HG03354 (cell line): ENCODE measurements around the gene DMP1.

ENCODE experiments used
- ATAC-seq: cut with Tn5 transposase; IDR thresholded peaks from one replicate; pipeline ENCODE4 v1.9.1; 2021; ENCODE audit warnings: mild to moderate bottlenecking; ENCODE audit not compliant: unreplicated experiment, poor library complexity, severe bottlenecking

Gene DMP1, protein sequence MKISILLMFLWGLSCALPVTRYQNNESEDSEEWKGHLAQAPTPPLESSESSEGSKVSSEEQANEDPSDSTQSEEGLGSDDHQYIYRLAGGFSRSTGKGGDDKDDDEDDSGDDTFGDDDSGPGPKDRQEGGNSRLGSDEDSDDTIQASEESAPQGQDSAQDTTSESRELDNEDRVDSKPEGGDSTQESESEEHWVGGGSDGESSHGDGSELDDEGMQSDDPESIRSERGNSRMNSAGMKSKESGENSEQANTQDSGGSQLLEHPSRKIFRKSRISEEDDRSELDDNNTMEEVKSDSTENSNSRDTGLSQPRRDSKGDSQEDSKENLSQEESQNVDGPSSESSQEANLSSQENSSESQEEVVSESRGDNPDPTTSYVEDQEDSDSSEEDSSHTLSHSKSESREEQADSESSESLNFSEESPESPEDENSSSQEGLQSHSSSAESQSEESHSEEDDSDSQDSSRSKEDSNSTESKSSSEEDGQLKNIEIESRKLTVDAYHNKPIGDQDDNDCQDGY

DNA sequence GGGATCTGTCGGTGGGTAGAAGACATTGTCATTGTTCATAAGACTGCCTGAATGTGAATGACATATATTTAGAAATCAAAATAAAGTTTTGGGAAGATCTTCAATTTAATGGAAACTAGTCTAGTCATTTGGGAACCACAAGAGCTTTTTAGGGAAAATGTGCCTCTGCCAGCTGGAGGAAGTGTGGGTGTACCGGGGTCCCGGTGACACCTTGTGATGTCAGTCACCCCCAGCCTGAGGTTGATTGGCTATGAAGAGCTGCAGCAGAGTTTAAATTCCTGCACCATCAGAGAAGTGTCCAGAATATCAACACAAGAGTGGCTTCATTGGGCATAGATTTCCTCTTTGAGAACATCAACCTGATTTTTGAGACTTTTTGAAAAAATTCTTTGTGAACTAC, at the start of gene DMP1:
Gene DMP1 (plus strand): TSS at position 301 of the 400 bp plus-strand sequence. CDS start 6,213 bp downstream, outside the sequence.
- ATAC-seq: no peak

DNA sequence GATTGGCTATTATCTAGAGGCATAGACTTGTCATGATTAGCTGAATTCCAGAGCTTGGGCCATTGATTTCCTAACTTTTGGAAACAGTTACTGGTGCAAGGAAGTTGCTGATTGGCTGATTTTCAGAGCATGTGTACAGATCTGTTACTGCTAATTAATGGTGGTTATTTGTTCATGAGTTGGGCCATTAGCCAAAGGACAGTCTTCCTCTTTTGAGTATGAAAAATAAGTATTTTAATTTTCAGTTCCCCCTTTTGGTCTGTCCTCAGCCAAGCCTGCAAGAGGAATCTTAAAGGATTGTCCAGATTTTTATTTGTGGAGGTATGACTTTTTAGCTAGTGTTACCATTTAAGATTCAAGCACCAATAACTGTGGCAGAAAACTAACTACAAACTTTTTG, 48.7 kb upstream of the DMP1 start:
- ATAC-seq: no peak

DNA sequence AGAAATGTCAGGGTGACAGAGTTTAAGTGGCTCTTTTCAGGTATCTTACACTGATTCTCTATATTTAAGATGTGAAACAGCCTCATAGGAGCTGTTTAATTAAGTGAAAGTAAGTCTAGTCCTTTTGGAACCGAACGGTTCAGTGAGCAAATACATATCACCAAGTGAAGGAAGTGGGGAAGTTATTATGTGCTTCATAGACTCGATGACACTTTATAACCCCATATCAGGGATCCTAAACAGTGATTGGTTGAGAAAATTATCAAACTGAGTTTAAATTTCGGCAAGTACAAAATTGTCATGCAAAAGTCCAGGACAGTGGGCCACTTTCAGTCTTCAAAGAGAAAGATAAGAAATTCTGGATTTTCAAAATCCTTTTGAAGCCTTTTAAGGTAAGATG, 41.9 kb upstream of the DMP1 start, which contains the start of gene DSPP:
Gene DSPP (plus strand): TSS at position 301 of the 400 bp plus-strand sequence. CDS start 2,380 bp downstream, outside the sequence.
- no peak for ATAC-seq

DNA sequence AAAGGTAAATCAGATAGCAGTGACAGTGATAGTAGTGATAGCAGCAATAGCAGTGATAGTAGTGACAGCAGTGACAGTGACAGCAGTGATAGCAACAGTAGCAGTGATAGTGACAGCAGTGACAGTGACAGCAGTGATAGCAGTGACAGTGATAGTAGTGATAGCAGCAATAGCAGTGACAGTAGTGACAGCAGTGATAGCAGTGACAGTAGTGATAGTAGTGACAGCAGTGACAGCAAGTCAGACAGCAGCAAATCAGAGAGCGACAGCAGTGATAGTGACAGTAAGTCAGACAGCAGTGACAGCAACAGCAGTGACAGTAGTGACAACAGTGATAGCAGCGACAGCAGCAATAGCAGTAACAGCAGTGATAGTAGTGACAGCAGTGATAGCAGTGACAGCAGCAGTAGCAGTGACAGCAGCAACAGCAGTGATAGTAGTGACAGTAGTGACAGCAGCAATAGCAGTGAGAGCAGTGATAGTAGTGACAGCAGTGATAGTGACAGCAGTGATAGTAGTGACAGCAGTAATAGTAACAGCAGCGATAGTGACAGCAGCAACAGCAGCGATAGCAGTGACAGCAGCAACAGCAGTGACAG, 35.7 kb upstream of the DMP1 start:
- ATAC-seq: no peak

DNA sequence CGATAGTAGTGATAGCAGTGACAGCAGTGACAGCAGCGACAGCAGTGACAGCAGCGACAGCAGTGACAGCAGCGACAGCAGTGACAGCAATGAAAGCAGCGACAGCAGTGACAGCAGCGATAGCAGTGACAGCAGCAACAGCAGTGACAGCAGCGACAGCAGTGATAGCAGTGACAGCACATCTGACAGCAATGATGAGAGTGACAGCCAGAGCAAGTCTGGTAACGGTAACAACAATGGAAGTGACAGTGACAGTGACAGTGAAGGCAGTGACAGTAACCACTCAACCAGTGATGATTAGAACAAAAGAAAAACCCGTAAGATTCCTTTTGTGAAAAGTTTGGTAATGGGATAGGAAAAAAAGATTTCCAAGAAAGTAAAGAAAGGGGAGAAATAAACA, 33.8 kb upstream of the DMP1 start:
- ATAC-seq: no peak

DNA sequence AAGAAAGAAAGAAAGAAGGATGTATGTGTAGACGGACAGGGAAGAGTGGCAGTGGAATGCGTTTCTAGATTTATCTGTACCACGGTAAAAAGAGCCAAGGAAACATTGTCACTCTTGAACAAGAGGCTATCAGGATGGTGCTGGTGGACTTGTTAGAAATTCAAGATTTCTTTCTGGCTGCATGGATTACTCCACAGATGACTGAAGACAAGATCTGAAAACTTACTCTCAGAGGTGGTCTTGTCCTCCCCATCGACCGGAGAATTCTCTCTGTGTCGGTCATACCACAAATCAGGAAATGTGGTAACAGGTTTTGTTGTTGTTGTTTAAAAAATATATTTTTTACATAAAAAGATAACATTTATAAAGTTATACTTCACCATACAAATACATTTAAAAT, 30.0 kb upstream of the DMP1 start:
- no peak for ATAC-seq

DNA sequence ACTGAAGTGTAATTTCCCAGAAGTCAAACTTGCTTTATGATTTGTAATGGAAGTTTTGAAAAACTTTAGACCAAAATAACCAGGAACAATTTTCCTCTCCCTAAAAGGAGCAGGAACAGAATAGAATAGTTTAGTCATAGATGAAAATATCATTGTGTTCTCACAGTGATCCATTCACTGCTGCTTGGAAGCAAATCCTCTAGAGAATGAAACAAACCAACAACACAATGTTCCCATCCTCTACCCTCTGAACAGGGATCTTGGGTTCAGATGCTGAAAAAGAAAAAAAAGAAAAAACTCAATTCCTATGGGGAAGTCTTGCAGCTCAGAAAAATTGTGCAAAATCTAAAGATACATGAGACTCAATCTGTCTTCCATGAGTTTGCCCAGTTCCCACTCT, 29.6 kb upstream of the DMP1 start:
- ATAC-seq: no peak

DNA sequence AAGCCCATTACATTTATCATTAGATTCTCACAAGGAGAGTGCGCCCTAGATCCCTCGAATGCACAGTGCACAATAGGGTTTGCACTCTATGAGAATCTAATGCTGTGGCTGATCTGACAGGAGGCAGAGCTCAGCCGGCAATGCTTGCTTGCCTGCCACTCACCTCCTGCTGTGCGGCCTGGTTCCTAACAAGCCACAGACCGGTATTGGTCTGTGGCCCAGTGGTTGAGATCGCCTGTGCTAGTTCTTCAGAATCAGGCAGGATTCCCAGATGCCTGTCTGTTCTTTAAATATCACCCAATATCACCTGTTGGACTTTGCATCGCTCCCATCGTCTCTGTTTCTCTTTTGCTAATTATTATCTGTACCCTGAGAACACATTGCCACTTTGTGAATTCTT, 27.8 kb upstream of the DMP1 start:
- ATAC-seq: no peak

DNA sequence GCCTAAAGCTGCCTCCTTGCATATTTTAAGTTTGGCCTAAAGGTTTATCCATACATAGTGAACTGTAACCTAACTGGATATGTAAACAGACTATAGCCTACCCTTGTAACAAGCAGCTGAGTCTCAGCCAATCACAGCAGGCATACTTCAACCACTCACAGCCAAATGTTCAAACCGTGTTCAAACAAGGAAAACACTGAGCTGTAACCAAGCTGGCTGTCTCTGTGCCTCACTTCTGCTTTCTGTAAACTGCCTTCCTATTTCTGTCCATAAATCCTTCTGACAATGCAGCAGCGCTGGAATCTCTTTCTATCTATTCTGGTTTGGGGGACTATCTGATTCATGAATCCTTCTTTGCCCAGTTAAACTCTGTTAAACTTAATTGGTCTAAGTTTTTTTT, 25.4 kb upstream of the DMP1 start:
- ATAC-seq: peak; percentile 48

DNA sequence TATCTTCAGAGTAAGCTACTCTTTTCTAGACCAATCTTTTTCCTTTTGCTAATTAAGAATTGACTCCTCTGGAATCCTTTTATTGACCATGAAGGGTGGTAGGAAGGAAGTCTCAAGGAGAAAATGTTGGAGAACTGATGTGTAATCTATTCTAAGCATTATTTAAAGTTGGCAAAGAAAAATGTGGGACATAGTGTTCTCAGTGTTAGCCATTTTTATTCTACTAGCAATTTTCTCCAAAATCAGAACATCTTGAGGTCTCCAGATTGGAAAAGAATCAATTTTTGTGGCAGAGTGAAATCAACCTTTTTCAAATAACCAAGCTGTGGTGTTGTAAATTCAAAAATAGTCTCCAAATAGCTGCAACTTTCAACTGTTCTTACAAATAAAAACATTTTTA, 18.4 kb upstream of the DMP1 start:
- ATAC-seq: no peak

DNA sequence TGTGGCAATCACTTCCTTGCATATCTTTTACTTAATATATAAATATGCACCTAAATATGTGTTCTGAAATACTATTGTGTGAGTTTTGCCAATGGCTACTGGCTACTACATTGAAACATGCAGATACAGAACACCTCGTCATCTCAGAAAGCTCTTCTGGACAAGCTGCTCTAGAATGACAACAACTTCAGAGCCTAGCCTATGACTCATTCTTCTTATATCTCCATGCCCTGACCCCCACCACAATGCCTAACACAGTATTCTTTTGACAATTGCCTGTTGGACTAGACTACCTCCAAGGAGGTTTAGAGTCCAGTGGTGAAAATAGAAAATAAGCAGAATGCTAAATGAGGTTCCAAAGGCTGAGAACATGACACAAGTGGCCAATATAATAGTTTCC, 17.6 kb upstream of the DMP1 start:
- ATAC-seq: no peak

DNA sequence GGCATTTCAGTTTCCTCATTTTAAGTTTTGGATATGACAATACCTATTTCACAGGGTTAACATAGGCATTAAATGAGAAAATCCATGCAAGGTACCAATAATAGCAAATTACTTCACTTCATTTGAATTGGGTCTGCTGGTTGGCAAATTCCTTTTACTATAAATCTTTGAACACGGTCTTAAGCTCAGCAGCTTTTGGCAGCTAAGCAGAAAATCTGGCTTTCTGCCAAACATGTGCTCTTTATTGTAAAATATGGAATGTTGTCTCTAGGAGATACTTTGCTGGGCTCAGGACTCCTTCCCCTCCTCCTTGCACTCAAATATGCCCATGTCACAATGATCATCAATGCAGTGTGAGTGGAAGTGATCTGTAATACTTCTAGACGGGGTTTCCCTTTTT, 16.8 kb upstream of the DMP1 start:
- no peak for ATAC-seq

DNA sequence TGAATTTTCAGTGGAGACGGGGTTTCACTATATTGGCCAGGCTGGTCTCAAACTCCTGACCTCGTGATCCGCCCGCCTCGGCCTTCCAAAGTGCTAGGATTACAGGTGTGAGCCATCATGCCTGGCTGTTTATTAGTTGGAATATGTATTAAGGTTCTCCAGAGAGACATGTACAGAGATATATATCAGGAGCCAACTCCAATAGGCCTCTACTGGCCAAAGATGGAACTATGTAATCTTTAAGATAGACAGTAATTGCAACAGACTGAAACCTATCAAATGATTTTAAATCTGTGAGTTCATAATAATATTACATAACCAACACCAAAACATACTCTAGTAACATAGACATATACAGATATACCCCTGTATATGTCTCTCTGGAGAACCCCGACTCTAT, 5.8 kb upstream of the DMP1 start:
- ATAC-seq: no peak

DNA sequence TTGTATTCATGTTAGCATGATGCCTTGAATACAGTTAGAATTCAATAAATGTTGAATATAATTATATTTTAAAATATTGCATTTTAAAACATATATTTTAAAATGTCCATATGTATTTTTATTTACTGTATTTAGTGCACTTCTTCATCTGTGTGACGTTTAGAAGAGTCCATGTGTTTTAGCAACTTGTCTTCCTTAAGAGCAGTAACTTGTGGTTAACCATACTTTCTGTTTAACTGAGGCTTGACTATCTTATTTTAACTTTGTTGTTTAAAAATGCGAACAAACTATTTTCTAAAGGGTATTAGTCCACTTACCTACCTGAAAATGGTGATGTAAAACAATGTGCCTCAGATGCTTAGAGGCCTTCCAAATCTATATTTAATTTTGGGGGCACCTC, 858 bp downstream of the DMP1 start:
- ATAC-seq: no peak

DNA sequence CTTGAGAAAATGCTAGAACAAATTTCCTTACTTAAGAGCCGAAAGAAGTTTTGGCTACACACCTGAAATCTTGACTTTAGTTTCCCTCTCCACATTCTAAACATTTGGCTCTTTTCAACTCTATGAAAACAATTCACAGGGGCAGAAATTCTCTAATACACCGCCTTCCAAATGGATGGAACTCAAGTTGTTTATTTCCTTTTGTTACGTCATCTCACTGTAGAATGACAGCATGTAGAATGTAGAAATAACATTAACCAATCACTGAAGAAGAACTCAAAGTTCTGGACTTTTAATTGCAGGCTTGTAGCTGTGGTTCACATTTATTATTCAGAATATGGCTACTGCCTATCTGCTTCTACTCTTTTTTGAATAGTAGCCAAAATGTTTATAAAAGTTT, 1.9 kb downstream of the DMP1 start:
- ATAC-seq: no peak

DNA sequence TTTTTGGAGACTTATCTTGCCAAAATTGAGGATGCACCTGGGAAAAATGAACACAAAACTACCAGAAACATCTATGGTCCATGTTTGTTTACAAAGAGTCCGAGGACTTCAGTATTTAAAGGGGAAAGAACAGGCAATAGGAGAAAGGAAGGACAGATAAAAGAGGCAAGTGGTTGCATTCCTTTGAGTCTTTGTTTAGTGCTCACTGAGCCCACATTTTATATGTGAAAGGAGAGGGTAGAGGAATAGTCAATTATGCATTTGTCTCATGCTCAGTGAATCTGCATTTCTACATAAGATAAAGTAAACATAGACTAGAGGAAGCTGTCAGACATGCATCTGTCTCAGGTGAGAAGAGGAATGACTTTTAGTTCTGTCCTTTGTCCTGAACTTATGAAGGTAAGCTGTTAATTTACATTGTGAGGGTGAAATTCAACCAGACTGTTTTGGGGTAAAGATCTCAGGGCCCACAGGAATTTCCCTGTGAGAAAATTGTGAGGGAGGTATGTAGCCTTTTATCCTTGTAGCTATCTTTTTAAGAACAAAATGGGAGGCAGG, 4.5 kb downstream of the DMP1 start:
- ATAC-seq: no peak

DNA sequence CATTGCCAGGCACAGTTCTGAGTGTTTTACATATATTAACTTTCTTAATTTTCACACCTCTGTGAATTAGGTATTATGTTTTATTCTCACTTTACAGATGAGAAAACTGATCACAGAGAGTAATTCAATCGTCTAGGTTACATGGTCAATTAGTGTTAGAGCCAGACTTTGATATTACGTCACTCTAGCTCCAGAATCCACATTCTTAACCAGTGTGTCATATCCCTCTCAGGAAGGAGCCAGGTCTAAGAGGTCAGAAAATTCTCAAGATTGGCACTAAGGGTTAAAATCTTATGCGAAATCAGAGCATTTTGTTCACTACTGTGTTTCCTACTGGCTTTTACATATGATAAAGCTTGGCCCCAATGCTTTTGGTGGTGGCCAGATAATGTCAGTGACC, 7.4 kb downstream of the DMP1 start:
- no peak for ATAC-seq

DNA sequence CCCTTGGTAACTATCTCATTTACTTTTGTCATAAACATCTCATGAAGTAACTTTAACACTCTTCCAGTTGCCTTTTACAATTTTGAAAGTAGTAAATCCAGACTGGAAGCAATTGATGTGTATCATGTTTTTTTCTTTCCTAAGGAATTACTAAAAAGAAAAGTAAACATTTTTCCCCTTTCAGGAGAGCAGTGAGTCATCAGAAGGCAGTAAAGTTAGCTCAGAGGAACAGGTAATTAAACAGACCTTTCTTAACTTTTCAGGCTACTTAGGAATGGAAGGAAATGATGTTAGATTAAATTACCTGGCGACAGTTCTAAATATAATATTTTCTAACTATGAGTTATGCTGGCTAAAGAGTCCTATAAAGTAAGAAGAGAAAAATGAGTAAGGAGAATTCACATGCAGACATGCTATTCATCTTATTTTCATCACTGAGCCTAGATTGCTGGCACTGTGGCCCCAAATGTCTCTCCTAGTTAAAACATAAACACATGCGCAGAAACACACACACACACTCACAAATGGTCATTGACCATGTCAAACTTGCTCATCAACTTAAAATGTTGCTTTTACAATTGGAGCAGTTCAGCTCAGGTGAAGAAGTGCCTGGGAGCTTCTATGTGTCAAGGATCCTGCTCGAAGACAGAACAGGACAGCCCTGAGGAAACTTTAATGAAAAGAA, 9.3 kb downstream of the DMP1 start:
- no peak for ATAC-seq

DNA sequence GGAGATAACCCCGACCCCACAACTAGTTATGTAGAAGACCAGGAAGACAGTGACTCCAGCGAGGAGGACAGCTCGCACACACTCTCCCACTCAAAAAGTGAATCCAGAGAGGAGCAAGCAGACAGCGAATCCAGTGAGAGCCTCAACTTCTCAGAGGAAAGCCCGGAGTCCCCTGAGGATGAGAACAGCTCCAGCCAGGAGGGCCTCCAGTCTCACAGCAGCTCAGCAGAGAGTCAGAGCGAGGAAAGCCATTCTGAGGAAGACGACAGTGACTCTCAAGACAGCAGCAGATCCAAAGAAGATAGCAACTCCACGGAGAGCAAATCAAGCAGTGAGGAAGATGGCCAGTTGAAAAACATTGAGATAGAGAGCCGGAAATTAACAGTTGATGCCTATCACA, 12.8 kb downstream of the DMP1 start:
- ATAC-seq: no peak

DNA sequence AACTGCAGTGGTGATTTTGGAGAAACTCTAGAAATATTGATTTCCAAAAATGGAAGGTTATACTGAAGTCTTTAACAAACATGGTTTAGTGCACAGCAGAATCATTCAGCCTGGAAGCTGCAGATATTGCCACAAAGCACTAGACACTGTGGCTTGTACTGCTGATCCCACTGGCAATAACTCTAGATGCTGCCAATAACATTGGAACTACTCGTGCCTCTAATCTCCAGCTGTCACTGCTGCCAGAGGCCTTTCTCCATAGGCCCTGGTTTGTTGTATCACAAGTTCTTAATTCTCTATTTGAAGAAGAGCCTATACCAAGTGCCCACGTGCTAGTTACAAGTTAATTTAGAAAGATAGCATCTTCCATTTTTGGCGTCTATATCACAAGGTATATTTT, 19.3 kb downstream of the DMP1 start:
- no peak for ATAC-seq
